Left ventricle myocardium inferior (tissue), 1 donor: ENCODE data around the gene IST1. TPM values are rescaled to one million over a fixed set of nuclear protein-coding genes. Genes with fewer than 3 reads are reported as not detected.
A peak's percentile ranks its signal among the peaks of the same experiment; 100 is the strongest.

Experiments
- DNase-seq: peaks from one replicate; pipeline ENCODE4 v3.0.0-alpha.2; 2020
- H3K27ac ChIP-seq: fragments of 200-600 bp; replicated peaks from 2 replicates; pipeline ENCODE4 v1.8.0; 2021
- H3K27me3 ChIP-seq: fragments of 200-600 bp; 2 replicates; pipeline ENCODE4 v1.8.0; 2021; ENCODE audit warnings: low read depth
- H3K36me3 ChIP-seq: fragments of 200-600 bp; 2 replicates; pipeline ENCODE4 v1.8.0; 2021
- H3K4me1 ChIP-seq: fragments of 200-600 bp; 2 replicates; pipeline ENCODE4 v1.8.0; 2021
- H3K4me3 ChIP-seq: fragments of 200-600 bp; 2 replicates; pipeline ENCODE4 v1.8.0; 2021; ENCODE audit warnings: mild to moderate bottlenecking, moderate library complexity
- H3K9me3 ChIP-seq: fragments of 200-600 bp; replicated peaks from 2 replicates; pipeline ENCODE4 v1.8.0; 2021
- CTCF ChIP-seq: fragments of 200-600 bp; IDR thresholded peaks from 2 replicates; pipeline ENCODE4 v1.8.0; 2021; ENCODE audit warnings: antibody characterized with exemption, mild to moderate bottlenecking, borderline replicate concordance
- intact Hi-C: fragments of 100-400 bp; cut with micrococcal nuclease; formaldehyde crosslinking; loops from one replicate; pipeline ENCODE4 v1.11.0; 2022
- total RNA-seq: library from RNA; stranded (reverse); fragmentation: NEBNext Ultra II Directional; extraction: Animal tissue kit (Norgen Biotek cat#: 25700); gene quantifications from one replicate; pipeline ENCODE4 v1.2.1, GENCODE V29; 2021
- donor health status: DM: no; HTN: yes; CAD: no; lungs with severe emphysema.

The IST1 gene
- total RNA-seq, 1 donor from 2014 or later: 109 TPM

GRCh38 chr16:71954180-71954579 lies 58.8 kb downstream of the IST1 start:
- H3K4me1 ChIP-seq: no peaks in the 10 kb centered on the region
- no peak for DNase-seq
- peaks cover 14% of the 10 kb centered on the region for H3K27me3 ChIP-seq
- H3K4me3 ChIP-seq: no peak overlapping the region
- H3K9me3 ChIP-seq: no peaks in the 10 kb centered on the region
- no peaks in the 10 kb centered on the region for H3K36me3 ChIP-seq
- intact Hi-C loops: no loop called here
- no peak for TF ChIP-seq CTCF
- no peak overlapping the region for H3K27ac ChIP-seq

- no peaks in the 10 kb centered on the region for H3K9me3 ChIP-seq
- no peak overlapping the region for H3K4me3 ChIP-seq
- TF ChIP-seq CTCF: no peak
- intact Hi-C loops: no loop called here
- H3K27ac ChIP-seq: no peak overlapping the region
- peaks cover 14% of the 10 kb centered on the region for H3K27me3 ChIP-seq
- no peaks in the 10 kb centered on the region for H3K4me1 ChIP-seq
- no peaks in the 10 kb centered on the region for H3K36me3 ChIP-seq
- DNase-seq: no peak
Observed at GRCh38 chr16:71954699-71955195, 59.4 kb downstream of the IST1 start.

- no peak overlapping the region for H3K27ac ChIP-seq
- no peaks in the 10 kb centered on the region for H3K9me3 ChIP-seq
- DNase-seq: no peak
- peaks cover 14% of the 10 kb centered on the region for H3K27me3 ChIP-seq
- intact Hi-C loops: no loop called here
- no peak for TF ChIP-seq CTCF
- no peaks in the 10 kb centered on the region for H3K36me3 ChIP-seq
- no peak overlapping the region for H3K4me3 ChIP-seq
- no peaks in the 10 kb centered on the region for H3K4me1 ChIP-seq
Observed at GRCh38 chr16:71956486-71956885, 61.2 kb downstream of the IST1 start.

GRCh38 chr16:71961066-71962039 lies 66.0 kb downstream of the IST1 start:
- H3K4me3 ChIP-seq: no peak overlapping the region
- peak; percentile 89 for TF ChIP-seq CTCF
- H3K4me1 ChIP-seq: no peaks in the 10 kb centered on the region
- H3K27ac ChIP-seq: no peak overlapping the region
- H3K27me3 ChIP-seq: peaks cover 15% of the 10 kb centered on the region
- no peaks in the 10 kb centered on the region for H3K36me3 ChIP-seq
- no peaks in the 10 kb centered on the region for H3K9me3 ChIP-seq
- DNase-seq: peak; percentile 84
- intact Hi-C loops: loop anchor here (5.0 kb wide), 1 partner anchor 79 kb away; the partner anchor contains the start of gene ZNF821

GRCh38 chr16:71963125-71963875 lies 68.0 kb downstream of the IST1 start:
- H3K36me3 ChIP-seq: no peaks in the 10 kb centered on the region
- H3K4me3 ChIP-seq: no peak overlapping the region
- H3K9me3 ChIP-seq: no peaks in the 10 kb centered on the region
- H3K4me1 ChIP-seq: no peaks in the 10 kb centered on the region
- H3K27ac ChIP-seq: no peak overlapping the region
- DNase-seq: no peak
- intact Hi-C loops: loop anchor here (5.0 kb wide), 1 partner anchor 81 kb away; the partner anchor contains the start of gene ZNF821
- no peak for TF ChIP-seq CTCF
- H3K27me3 ChIP-seq: peaks cover 6% of the 10 kb centered on the region
